A549 (cell line): ENCODE results near the gene PDGFA. TPM values are rescaled to one million over a fixed set of nuclear protein-coding genes. Genes with fewer than 3 reads are reported as not detected.

Source experiments
- ATAC-seq, 2 experiments: fragments of 200-7000 bp in 1 of 2; fragments of >200 bp in 1 of 2; cut with Nextera tagmentation in 1 of 2; cut with Tn5 transposase in 1 of 2; 3 replicates each; pipeline versions ENCODE4 v1.8.0 to v1.9.1; 2018 to 2020; ENCODE audit warnings: mild to moderate bottlenecking in 1 of 2, moderate library complexity in 1 of 2
- CTCF ChIA-PET: fragments of 300-600 bp; sonication (Branson Sonifier 250); formaldehyde crosslinking; extraction: SDS; loops from one replicate; lab custom pipeline; 2021; ENCODE audit warnings: antibody characterized with exemption, inconsistent platforms; lab: Yijun Ruan, JAX
- POLR2A ChIA-PET: fragments of 350-600 bp; formaldehyde crosslinking; extraction: SDS; loops from one replicate; lab custom pipeline; 2021; ENCODE audit warnings: antibody characterized with exemption, inconsistent platforms; lab: Yijun Ruan, JAX
- DNase-seq, 2 experiments: peaks; one replicate each; pipeline versions ENCODE4 v3.0.0 to v3.0.0-alpha.2; 2011 to 2016; ENCODE audit warnings: low read depth in 1 of 2, low spot score in 1 of 2
- FAIRE-seq: peaks from 2 replicates; lab custom pipeline; 2011; peaks lifted over from hg19 to GRCh38; lab: Jason Lieb, UNC
- H3K27ac ChIP-seq, 2 experiments: fragments of >200 bp; sonication (Bioruptor Twin); formaldehyde crosslinking; 3 replicates each; pipeline ENCODE4 v1.5.1; 2016 to 2017
- H3K4me1 ChIP-seq: fragments of >200 bp; sonication (Bioruptor Twin); formaldehyde crosslinking; 3 replicates; pipeline ENCODE4 v1.6.1; 2016
- H3K4me2 ChIP-seq: fragments of >200 bp; sonication (Bioruptor Twin); formaldehyde crosslinking; 3 replicates; pipeline ENCODE4 v1.6.1; 2016
- H3K4me3 ChIP-seq: fragments of >200 bp; sonication (Bioruptor Twin); formaldehyde crosslinking; 3 replicates; pipeline ENCODE4 v1.5.1; 2016
- H3K9me3 ChIP-seq: fragments of >200 bp; sonication (Bioruptor Twin); formaldehyde crosslinking; 3 replicates; pipeline ENCODE4 v1.6.1; 2016
- BHLHE40 ChIP-seq: IDR thresholded peaks from 2 replicates; pipeline ENCODE4 v1.6.1; 2012; ENCODE audit warnings: low read depth, low read length, inconsistent platforms
- CHD4 ChIP-seq: fragments of 200-600 bp; sonication (generic); IDR thresholded peaks from 2 replicates; pipeline ENCODE4 v1.6.1; 2016; ENCODE audit warnings: antibody characterized with exemption, mild to moderate bottlenecking, borderline replicate concordance
- CTCF ChIP-seq: fragments of >200 bp; sonication (Bioruptor Twin); formaldehyde crosslinking; IDR thresholded peaks from 3 replicates; pipeline ENCODE4 v1.5.1; 2016
- FOSL2 ChIP-seq, 2 experiments: fragments of 450-650 bp in 1 of 2; fragments of >200 bp in 1 of 2; sonication (Bioruptor Twin) in 1 of 2; formaldehyde crosslinking; IDR thresholded peaks; 2 replicates each; pipeline versions ENCODE4 v1.5.0 to v1.6.1; 2016 to 2020; ENCODE audit warnings: mild to moderate bottlenecking in 1 of 2, moderate library complexity in 1 of 2
- HDAC2 ChIP-seq: fragments of 200-600 bp; sonication (generic); IDR thresholded peaks from 2 replicates; pipeline ENCODE4 v1.6.1; 2016
- HOXA7 ChIP-seq: fragments of 250-450 bp; sonication (Bioruptor Pico); IDR thresholded peaks from 2 replicates; pipeline ENCODE4 v1.5.0; 2020; ENCODE audit warnings: mild to moderate bottlenecking, moderate library complexity
- HOXB13 ChIP-seq: fragments of 250-450 bp; sonication (Bioruptor Pico); IDR thresholded peaks from 2 replicates; pipeline ENCODE4 v1.5.0; 2020; ENCODE audit warnings: low read depth, mild to moderate bottlenecking, moderate library complexity
- JUNB ChIP-seq: fragments of >200 bp; sonication (Bioruptor Twin); formaldehyde crosslinking; IDR thresholded peaks from 2 replicates; pipeline ENCODE4 v1.6.1; 2016
- KDM5A ChIP-seq: fragments of 200-600 bp; sonication (generic); IDR thresholded peaks from 2 replicates; pipeline ENCODE4 v1.6.1; 2016; ENCODE audit warnings: antibody characterized with exemption, mild to moderate bottlenecking
- MAZ ChIP-seq: fragments of 150-350 bp; IDR thresholded peaks from 2 replicates; pipeline ENCODE4 v1.6.1; 2014; ENCODE audit warnings: antibody characterized with exemption, low read depth, low read length, borderline replicate concordance
- MYC ChIP-seq: IDR thresholded peaks from 2 replicates; pipeline ENCODE4 v1.6.1; 2012; ENCODE audit warnings: mild to moderate bottlenecking, inconsistent platforms, low read length, improper control_type of control experiment, borderline replicate concordance
- NR3C1 ChIP-seq: fragments of >200 bp; sonication (Bioruptor Twin); formaldehyde crosslinking; IDR thresholded peaks from 3 replicates; pipeline ENCODE4 v1.6.1; 2017
- PBX3 ChIP-seq: IDR thresholded peaks from 2 replicates; pipeline ENCODE4 v1.6.1; 2012
- PHF8 ChIP-seq: fragments of 200-600 bp; sonication (generic); IDR thresholded peaks from 2 replicates; pipeline ENCODE4 v1.6.1; 2016; ENCODE audit warnings: low read depth, mild to moderate bottlenecking, antibody characterized with exemption, moderate library complexity, borderline replicate concordance
- POLR2A ChIP-seq: IDR thresholded peaks from 2 replicates; pipeline ENCODE4 v1.6.1; 2012; ENCODE audit warnings: mild to moderate bottlenecking, low read length
- RARB ChIP-seq: fragments of 250-450 bp; sonication (Bioruptor Pico); IDR thresholded peaks from 2 replicates; pipeline ENCODE4 v1.8.0; 2021; ENCODE audit warnings: mild to moderate bottlenecking, moderate library complexity
- RCOR1 ChIP-seq: fragments of 150-350 bp; IDR thresholded peaks from 2 replicates; pipeline ENCODE4 v1.6.1; 2014; ENCODE audit warnings: antibody characterized with exemption, low read length, low read depth
- RFX5 ChIP-seq: fragments of 450-650 bp; IDR thresholded peaks from 2 replicates; pipeline ENCODE4 v1.7.1; 2014; ENCODE audit warnings: antibody characterized with exemption, mild to moderate bottlenecking, moderate library complexity
- RNF2 ChIP-seq: fragments of 200-600 bp; sonication (generic); IDR thresholded peaks from 2 replicates; pipeline ENCODE4 v1.6.1; 2016; ENCODE audit warnings: low read depth, mild to moderate bottlenecking, antibody characterized with exemption, moderate library complexity, borderline replicate concordance
- USF2 ChIP-seq: fragments of 450-650 bp; IDR thresholded peaks from 2 replicates; pipeline ENCODE4 v1.6.1; 2014; ENCODE audit warnings: antibody characterized with exemption
- WGBS: methylation state at CpG from one replicate; pipeline ENCODE4 v1.1.6; 2017; ENCODE audit errors: missing lambda C conversion rate; 5-methylcytosine and 5-hydroxymethylcytosine counted together
- polyA plus RNA-seq, 4 experiments: library from polyadenylated mRNA; depleted of rRNA in 3 of 4; stranded (reverse); fragments of >200 nt; fragmentation: RNase III in 1 of 4; extraction: RNeasy Plus Mini Kit Qiagen cat#74134 plus additional on column Dnase treatment in 1 of 4; gene quantifications; 2 replicates in 3 of 4; 3 replicates in 1 of 4; pipeline ENCODE4 v1.2.3, GENCODE V29; 2011 to 2017

The PDGFA gene
- polyA plus RNA-seq, 2 of the 4 experiments (the other 2 are of a cell fraction): 12.8 to 14.9 TPM

- ChIA-PET POLR2A (no interaction called here), CTCF (no interaction called here)
- no peak for ATAC-seq
- no peak for DNase-seq
- WGBS: 84% methylated on average over 16 of the region's 19 CpGs
- Histone ChIP-seq H3K27ac (no peak overlapping the region), H3K4me2 (no peak overlapping the region), H3K4me1 (no peaks in the 10 kb centered on the region), H3K9me3 (no peaks in the 10 kb centered on the region), H3K4me3 (no peak overlapping the region)
- FAIRE-seq: no peak
- TF ChIP-seq MAZ: no peak
- TF ChIP-seq PHF8: no peak
- no peak for TF ChIP-seq BHLHE40
- no peak for TF ChIP-seq MYC
- no peak for TF ChIP-seq NR3C1
- no peak for TF ChIP-seq PBX3
- no peak for TF ChIP-seq CHD4
- no peak for TF ChIP-seq HOXB13 (CRISPR knock-in tag)
- no peak for TF ChIP-seq CTCF
- no peak for TF ChIP-seq HDAC2
- no peak for TF ChIP-seq RARB (CRISPR knock-in tag)
These were observed 31.4 kb upstream of the PDGFA start for GRCh38 chr7:550881-551614.

- H3K4me1 ChIP-seq: no peaks in the 10 kb centered on the region
- POLR2A ChIA-PET: no interaction called here
- no peaks in the 10 kb centered on the region for H3K9me3 ChIP-seq
- FAIRE-seq (no peak), DNase-seq (no peak), ATAC-seq (no peak; a peak in 2 of 6 replicates)
- no peak overlapping the region for H3K4me3 ChIP-seq
- CTCF ChIA-PET: no interaction called here
- WGBS: 78% methylated on average over 13 of the region's 31 CpGs
- no peak overlapping the region for H3K27ac ChIP-seq
- TF ChIP-seq JUNB: no peak
- no peak overlapping the region for H3K4me2 ChIP-seq
These were observed 30.4 kb upstream of the PDGFA start for GRCh38 chr7:549891-550625.

- POLR2A ChIA-PET: no interaction called here
These were observed 29.6 kb upstream of the PDGFA start for GRCh38 chr7:549066-549890.

More at GRCh38 chr7:549066-549890, 29.6 kb upstream of the PDGFA start:
- TF ChIP-seq KDM5A (no peak), HOXA7 (CRISPR knock-in tag) (no peak), RNF2 (no peak), MYC (no peak), USF2 (no peak), FOSL2 (IDR thresholded peaks at IDR 0.05) (no peak), FOSL2 (CRISPR knock-in tag; IDR thresholded peaks at IDR 0.05) (no peak), POLR2A (no peak), RCOR1 (no peak), RFX5 (no peak), RARB (CRISPR knock-in tag) (no peak), JUNB (no peak)
- TF ChIP-seq, all 56 proteins: peak for 0
- H3K4me3 ChIP-seq: no peak overlapping the region
- CTCF ChIA-PET: no interaction called here
- no peak for DNase-seq
- H3K9me3 ChIP-seq: no peaks in the 10 kb centered on the region
- no peak overlapping the region for H3K4me2 ChIP-seq
- WGBS: 89% methylated on average over 38 of the region's 43 CpGs
- no peaks in the 10 kb centered on the region for H3K4me1 ChIP-seq
- H3K27ac ChIP-seq: no peak overlapping the region
- FAIRE-seq: no peak
- ATAC-seq: no peak
